Measurements from ENCODE around the gene CCDC188. TPM values are rescaled to one million over a fixed set of nuclear protein-coding genes. Genes with fewer than 3 reads are reported as not detected.

Gene CCDC188
- total RNA-seq, result not detected
- not detected for polyA plus RNA-seq

DNA sequence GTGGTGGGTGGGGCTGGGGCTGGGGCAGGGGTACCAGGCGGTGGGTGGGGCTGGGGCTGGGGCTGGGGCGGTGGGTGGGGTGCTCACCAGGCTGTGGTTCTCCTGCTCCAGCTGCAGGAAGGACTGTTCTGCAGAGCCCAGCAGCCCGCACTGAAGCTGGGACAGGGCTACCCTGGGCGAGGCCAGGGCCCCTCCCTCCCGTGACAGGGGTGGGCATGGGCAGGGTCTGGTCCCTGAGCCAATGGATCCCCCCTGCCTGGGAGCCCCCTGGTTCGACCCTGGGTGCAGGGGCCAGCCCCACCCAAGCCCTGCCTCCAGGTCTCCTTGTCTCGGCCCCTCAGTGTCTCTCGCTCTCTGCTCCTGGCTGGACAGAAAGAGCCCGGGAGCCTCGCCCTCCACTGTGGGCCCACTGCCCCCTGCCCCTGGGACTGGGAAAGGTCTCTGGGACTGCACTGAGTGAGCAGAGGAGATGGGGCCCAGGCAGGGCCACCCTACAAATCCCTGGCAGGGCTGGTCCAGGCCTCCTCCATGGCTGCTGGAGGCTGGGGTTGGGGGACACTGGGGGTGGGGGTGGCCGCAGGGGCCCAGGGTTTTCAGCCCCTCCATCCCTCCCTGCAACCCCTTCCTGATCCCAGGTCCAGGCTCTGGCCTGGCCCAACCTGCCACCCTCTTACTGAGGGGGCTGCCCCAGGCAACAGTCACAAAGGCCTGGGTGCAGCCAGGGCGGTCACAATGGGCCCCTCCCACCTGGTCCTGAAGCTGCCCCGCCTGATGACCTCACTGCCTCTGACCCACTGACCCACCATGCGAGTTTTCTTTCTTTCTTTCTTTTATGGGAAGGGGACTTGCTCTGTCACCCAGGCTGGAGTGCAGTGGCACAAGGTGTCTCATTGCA is at the start of gene CCDC188:
CCDC188 (minus strand) TSS at position 675 of the 895 bp plus-strand sequence; CDS start at position 606, 69 bp downstream.
- WGBS, result 78% methylated on average over 14 of the region's 14 CpGs
- H3K4me3 ChIP-seq (ENCODE audit: low read depth in 1 of 3, low read length in 3 of 3), result no peak within 1 kb of the TSS
- TF ChIP-seq HNF4A (conservative IDR thresholded peaks at IDR 0.05), result no peak
- TF ChIP-seq, protein P1, sequence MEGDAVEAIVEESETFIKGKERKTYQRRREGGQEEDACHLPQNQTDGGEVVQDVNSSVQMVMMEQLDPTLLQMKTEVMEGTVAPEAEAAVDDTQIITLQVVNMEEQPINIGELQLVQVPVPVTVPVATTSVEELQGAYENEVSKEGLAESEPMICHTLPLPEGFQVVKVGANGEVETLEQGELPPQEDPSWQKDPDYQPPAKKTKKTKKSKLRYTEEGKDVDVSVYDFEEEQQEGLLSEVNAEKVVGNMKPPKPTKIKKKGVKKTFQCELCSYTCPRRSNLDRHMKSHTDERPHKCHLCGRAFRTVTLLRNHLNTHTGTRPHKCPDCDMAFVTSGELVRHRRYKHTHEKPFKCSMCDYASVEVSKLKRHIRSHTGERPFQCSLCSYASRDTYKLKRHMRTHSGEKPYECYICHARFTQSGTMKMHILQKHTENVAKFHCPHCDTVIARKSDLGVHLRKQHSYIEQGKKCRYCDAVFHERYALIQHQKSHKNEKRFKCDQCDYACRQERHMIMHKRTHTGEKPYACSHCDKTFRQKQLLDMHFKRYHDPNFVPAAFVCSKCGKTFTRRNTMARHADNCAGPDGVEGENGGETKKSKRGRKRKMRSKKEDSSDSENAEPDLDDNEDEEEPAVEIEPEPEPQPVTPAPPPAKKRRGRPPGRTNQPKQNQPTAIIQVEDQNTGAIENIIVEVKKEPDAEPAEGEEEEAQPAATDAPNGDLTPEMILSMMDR (IDR thresholded peaks at IDR 0.05; ENCODE audit: low read depth, low read length, missing input control), result no peak
- TF ChIP-seq GABPA (IDR thresholded peaks at IDR 0.05 in 1 of 2, conservative IDR thresholded peaks at IDR 0.05 in 1 of 2), result no peak
- TF ChIP-seq FOXA1 (IDR thresholded peaks at IDR 0.05), result no peak
- TF ChIP-seq TAF1 (conservative IDR thresholded peaks at IDR 0.05), result no peak
- no peak for TF ChIP-seq EGR1 (IDR thresholded peaks at IDR 0.05; ENCODE audit: low read depth in 2 of 2)
- no peak for TF ChIP-seq HNF4G (IDR thresholded peaks at IDR 0.05)
- TF ChIP-seq, protein P2, sequence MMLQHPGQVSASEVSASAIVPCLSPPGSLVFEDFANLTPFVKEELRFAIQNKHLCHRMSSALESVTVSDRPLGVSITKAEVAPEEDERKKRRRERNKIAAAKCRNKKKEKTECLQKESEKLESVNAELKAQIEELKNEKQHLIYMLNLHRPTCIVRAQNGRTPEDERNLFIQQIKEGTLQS (IDR thresholded peaks at IDR 0.05), result no peak
- no peak for TF ChIP-seq JUND (IDR thresholded peaks at IDR 0.05)
- TF ChIP-seq SP1 (IDR thresholded peaks at IDR 0.05), result no peak
- no peak for TF ChIP-seq FOXA2 (IDR thresholded peaks at IDR 0.05)
- TF ChIP-seq, protein P3, sequence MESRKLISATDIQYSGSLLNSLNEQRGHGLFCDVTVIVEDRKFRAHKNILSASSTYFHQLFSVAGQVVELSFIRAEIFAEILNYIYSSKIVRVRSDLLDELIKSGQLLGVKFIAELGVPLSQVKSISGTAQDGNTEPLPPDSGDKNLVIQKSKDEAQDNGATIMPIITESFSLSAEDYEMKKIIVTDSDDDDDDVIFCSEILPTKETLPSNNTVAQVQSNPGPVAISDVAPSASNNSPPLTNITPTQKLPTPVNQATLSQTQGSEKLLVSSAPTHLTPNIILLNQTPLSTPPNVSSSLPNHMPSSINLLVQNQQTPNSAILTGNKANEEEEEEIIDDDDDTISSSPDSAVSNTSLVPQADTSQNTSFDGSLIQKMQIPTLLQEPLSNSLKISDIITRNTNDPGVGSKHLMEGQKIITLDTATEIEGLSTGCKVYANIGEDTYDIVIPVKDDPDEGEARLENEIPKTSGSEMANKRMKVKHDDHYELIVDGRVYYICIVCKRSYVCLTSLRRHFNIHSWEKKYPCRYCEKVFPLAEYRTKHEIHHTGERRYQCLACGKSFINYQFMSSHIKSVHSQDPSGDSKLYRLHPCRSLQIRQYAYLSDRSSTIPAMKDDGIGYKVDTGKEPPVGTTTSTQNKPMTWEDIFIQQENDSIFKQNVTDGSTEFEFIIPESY (IDR thresholded peaks at IDR 0.05), result no peak
- TF ChIP-seq RXRA (IDR thresholded peaks at IDR 0.05), result no peak
- TF ChIP-seq YY1 (IDR thresholded peaks at IDR 0.05), result no peak
- no peak for TF ChIP-seq NR2F2 (IDR thresholded peaks at IDR 0.05)
- TF ChIP-seq, protein P4, sequence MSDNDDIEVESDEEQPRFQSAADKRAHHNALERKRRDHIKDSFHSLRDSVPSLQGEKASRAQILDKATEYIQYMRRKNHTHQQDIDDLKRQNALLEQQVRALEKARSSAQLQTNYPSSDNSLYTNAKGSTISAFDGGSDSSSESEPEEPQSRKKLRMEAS (IDR thresholded peaks at IDR 0.05), result no peak
- no peak for TF ChIP-seq RAD21 (IDR thresholded peaks at IDR 0.05)
- TF ChIP-seq, protein P5, sequence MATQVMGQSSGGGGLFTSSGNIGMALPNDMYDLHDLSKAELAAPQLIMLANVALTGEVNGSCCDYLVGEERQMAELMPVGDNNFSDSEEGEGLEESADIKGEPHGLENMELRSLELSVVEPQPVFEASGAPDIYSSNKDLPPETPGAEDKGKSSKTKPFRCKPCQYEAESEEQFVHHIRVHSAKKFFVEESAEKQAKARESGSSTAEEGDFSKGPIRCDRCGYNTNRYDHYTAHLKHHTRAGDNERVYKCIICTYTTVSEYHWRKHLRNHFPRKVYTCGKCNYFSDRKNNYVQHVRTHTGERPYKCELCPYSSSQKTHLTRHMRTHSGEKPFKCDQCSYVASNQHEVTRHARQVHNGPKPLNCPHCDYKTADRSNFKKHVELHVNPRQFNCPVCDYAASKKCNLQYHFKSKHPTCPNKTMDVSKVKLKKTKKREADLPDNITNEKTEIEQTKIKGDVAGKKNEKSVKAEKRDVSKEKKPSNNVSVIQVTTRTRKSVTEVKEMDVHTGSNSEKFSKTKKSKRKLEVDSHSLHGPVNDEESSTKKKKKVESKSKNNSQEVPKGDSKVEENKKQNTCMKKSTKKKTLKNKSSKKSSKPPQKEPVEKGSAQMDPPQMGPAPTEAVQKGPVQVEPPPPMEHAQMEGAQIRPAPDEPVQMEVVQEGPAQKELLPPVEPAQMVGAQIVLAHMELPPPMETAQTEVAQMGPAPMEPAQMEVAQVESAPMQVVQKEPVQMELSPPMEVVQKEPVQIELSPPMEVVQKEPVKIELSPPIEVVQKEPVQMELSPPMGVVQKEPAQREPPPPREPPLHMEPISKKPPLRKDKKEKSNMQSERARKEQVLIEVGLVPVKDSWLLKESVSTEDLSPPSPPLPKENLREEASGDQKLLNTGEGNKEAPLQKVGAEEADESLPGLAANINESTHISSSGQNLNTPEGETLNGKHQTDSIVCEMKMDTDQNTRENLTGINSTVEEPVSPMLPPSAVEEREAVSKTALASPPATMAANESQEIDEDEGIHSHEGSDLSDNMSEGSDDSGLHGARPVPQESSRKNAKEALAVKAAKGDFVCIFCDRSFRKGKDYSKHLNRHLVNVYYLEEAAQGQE (IDR thresholded peaks at IDR 0.05), result no peak
- H3K27me3 ChIP-seq (ENCODE audit: control insufficient read depth in 4 of 4, insufficient read depth in 4 of 4, low read length in 3 of 4), result no peaks in the 10 kb centered on the region
- no peaks in the 10 kb centered on the region for H3K36me3 ChIP-seq (ENCODE audit: control insufficient read depth in 4 of 4, insufficient read depth in 3 of 4, low read depth in 1 of 4, low read length in 3 of 4)
- H3K4me1 ChIP-seq (ENCODE audit: control insufficient read depth in 4 of 4, insufficient read depth in 4 of 4, low read length in 3 of 4), result no peaks in the 10 kb centered on the region
- DNase-seq (ENCODE audit: low spot score), result no peak
- no peak within 1 kb of the TSS for H3K27ac ChIP-seq (ENCODE audit: low read depth in 1 of 2, low read length in 2 of 2)
- H3K9ac ChIP-seq (ENCODE audit: low read depth in 1 of 2, low read length in 2 of 2), result no peak within 1 kb of the TSS
- H3K9me3 ChIP-seq (ENCODE audit: control insufficient read depth in 4 of 4, low read length in 3 of 4), result no peaks in the 10 kb centered on the region

Data from liver (tissue), 9 donors.